Measurements from ENCODE around the gene FMNL2. TPM values are rescaled to one million over a fixed set of nuclear protein-coding genes. Genes with fewer than 3 reads are reported as not detected.

The FMNL2 gene
- total RNA-seq, 1 experiment from 2014 or later, result 43.1 TPM

GRCh38 chr2:152344579-152345195 is 9.7 kb downstream of the FMNL2 start:
- Histone ChIP-seq H3K4me3 (ENCODE audit: low read depth, low read length, poor library complexity, severe bottlenecking) (no peak overlapping the region), H3K4me1 (ENCODE audit: insufficient read depth, low read length, poor library complexity, severe bottlenecking) (no peaks in the 10 kb centered on the region), H3K27ac (ENCODE audit: low read depth, low read length, poor library complexity, severe bottlenecking) (no peak overlapping the region), H3K9me3 (ENCODE audit: low read depth, low read length, poor library complexity, severe bottlenecking) (no peaks in the 10 kb centered on the region), H3K27me3 (replicated peaks; ENCODE audit: insufficient read depth, low read depth, low read length, poor library complexity) (no peaks in the 10 kb centered on the region), H3K36me3 (ENCODE audit: insufficient read depth, low read length, poor library complexity, severe bottlenecking) (no peaks in the 10 kb centered on the region)
- TF ChIP-seq CTCF (conservative IDR thresholded peaks at IDR 0.05; ENCODE audit: low read depth, low read length) (no peak), EZH2 (IDR thresholded peaks at IDR 0.05; ENCODE audit: borderline replicate concordance, low read depth, low read length, poor library complexity, severe bottlenecking) (no peak)
- ChIA-PET CTCF (no interaction called here), POLR2A (ENCODE audit: low non-redundant PET) (no interaction called here)
- BruUV-seq (replicated peaks), result no TSS peak
- intact Hi-C loops (cut with micrococcal nuclease; ENCODE audit: unreplicated experiment), result no loop called here
- DNase-seq (ENCODE audit: low spot score), result no peak

GRCh38 chr2:152347076-152347475 is 12.1 kb downstream of the FMNL2 start:
- intact Hi-C loops (cut with micrococcal nuclease; ENCODE audit: unreplicated experiment), result no loop called here
- DNase-seq (ENCODE audit: low spot score), result no peak
- TF ChIP-seq EZH2 (IDR thresholded peaks at IDR 0.05; ENCODE audit: borderline replicate concordance, low read depth, low read length, poor library complexity, severe bottlenecking), result no peak
- no peak for TF ChIP-seq CTCF (conservative IDR thresholded peaks at IDR 0.05; ENCODE audit: low read depth, low read length)
- no TSS peak for BruUV-seq (replicated peaks)
- no peaks in the 10 kb centered on the region for H3K4me1 ChIP-seq (ENCODE audit: insufficient read depth, low read length, poor library complexity, severe bottlenecking)
- CTCF ChIA-PET, result no interaction called here
- H3K36me3 ChIP-seq (ENCODE audit: insufficient read depth, low read length, poor library complexity, severe bottlenecking), result no peaks in the 10 kb centered on the region
- H3K27ac ChIP-seq (ENCODE audit: low read depth, low read length, poor library complexity, severe bottlenecking), result no peak overlapping the region
- H3K27me3 ChIP-seq (replicated peaks; ENCODE audit: insufficient read depth, low read depth, low read length, poor library complexity), result no peaks in the 10 kb centered on the region
- no peak overlapping the region for H3K4me3 ChIP-seq (ENCODE audit: low read depth, low read length, poor library complexity, severe bottlenecking)
- POLR2A ChIA-PET (ENCODE audit: low non-redundant PET), result no interaction called here
- no peaks in the 10 kb centered on the region for H3K9me3 ChIP-seq (ENCODE audit: low read depth, low read length, poor library complexity, severe bottlenecking)

- Histone ChIP-seq H3K4me1 (ENCODE audit: insufficient read depth, low read length, poor library complexity, severe bottlenecking) (no peaks in the 10 kb centered on the region), H3K27ac (ENCODE audit: low read depth, low read length, poor library complexity, severe bottlenecking) (no peak overlapping the region), H3K9me3 (ENCODE audit: low read depth, low read length, poor library complexity, severe bottlenecking) (no peaks in the 10 kb centered on the region), H3K27me3 (replicated peaks; ENCODE audit: insufficient read depth, low read depth, low read length, poor library complexity) (no peaks in the 10 kb centered on the region), H3K4me3 (ENCODE audit: low read depth, low read length, poor library complexity, severe bottlenecking) (no peak overlapping the region), H3K36me3 (ENCODE audit: insufficient read depth, low read length, poor library complexity, severe bottlenecking) (no peaks in the 10 kb centered on the region)
- intact Hi-C loops (cut with micrococcal nuclease; ENCODE audit: unreplicated experiment), result no loop called here
- POLR2A ChIA-PET (ENCODE audit: low non-redundant PET), result no interaction called here
- DNase-seq (ENCODE audit: low spot score), result no peak
- BruUV-seq (replicated peaks), result no TSS peak
- CTCF ChIA-PET, result no interaction called here
- TF ChIP-seq EZH2 (IDR thresholded peaks at IDR 0.05; ENCODE audit: borderline replicate concordance, low read depth, low read length, poor library complexity, severe bottlenecking) (no peak), CTCF (conservative IDR thresholded peaks at IDR 0.05; ENCODE audit: low read depth, low read length) (no peak)
Observed at GRCh38 chr2:152348388-152348787, 13.4 kb downstream of the FMNL2 start.

All from A673 (cell line).